Osteoblast (primary cell): ENCODE measurements around the gene TPM1. TPM values are rescaled to one million over a fixed set of nuclear protein-coding genes. Genes with fewer than 3 reads are reported as not detected.

Source experiments
- DNase-seq: peaks from one replicate; pipeline ENCODE4 v3.0.0; 2011; ENCODE audit warnings: low spot score, mixed read lengths; ENCODE audit not compliant: insufficient read length; ENCODE audit errors: missing footprints
- H2AFZ ChIP-seq: 2 replicates; pipeline ENCODE4 v1.6.0; 2011; ENCODE audit warnings: mild to moderate bottlenecking, low read length
- H3K27ac ChIP-seq: 2 replicates; pipeline ENCODE4 v1.5.1; 2011; ENCODE audit warnings: mild to moderate bottlenecking, low read depth, low read length, moderate library complexity
- H3K27me3 ChIP-seq: 2 replicates; pipeline ENCODE4 v1.6.0; 2012; ENCODE audit warnings: mild to moderate bottlenecking, control low read depth, inconsistent platforms, low read length, moderate library complexity; ENCODE audit not compliant: insufficient read depth
- H3K36me3 ChIP-seq: 2 replicates; pipeline ENCODE4 v1.5.1; 2011; ENCODE audit warnings: mild to moderate bottlenecking, low read length, control low read depth, moderate library complexity; ENCODE audit not compliant: insufficient read depth
- H3K4me1 ChIP-seq: 2 replicates; pipeline ENCODE4 v1.5.1; 2011; ENCODE audit warnings: mild to moderate bottlenecking, low read length, control low read depth, moderate library complexity; ENCODE audit not compliant: insufficient read depth
- H3K4me2 ChIP-seq: 2 replicates; pipeline ENCODE4 v1.6.0; 2011; ENCODE audit warnings: mild to moderate bottlenecking, low read length; ENCODE audit not compliant: insufficient read depth
- H3K4me3 ChIP-seq: fragments of 200-600 bp; sonication (generic); 3 replicates; pipeline ENCODE4 v1.5.1; 2012; ENCODE audit warnings: mild to moderate bottlenecking, low read length, inconsistent platforms; ENCODE audit not compliant: insufficient read depth
- H3K79me2 ChIP-seq: 2 replicates; pipeline ENCODE4 v1.6.0; 2012; ENCODE audit warnings: mild to moderate bottlenecking, low read length, control low read depth, inconsistent platforms; ENCODE audit not compliant: insufficient read depth
- H3K9me3 ChIP-seq: 2 replicates; pipeline ENCODE4 v1.5.1; 2011; ENCODE audit warnings: low read depth, low read length, control low read depth
- H4K20me1 ChIP-seq: 2 replicates; pipeline ENCODE4 v1.6.0; 2012; ENCODE audit warnings: mild to moderate bottlenecking, low read length, control low read depth; ENCODE audit not compliant: insufficient read depth
- total RNA-seq: library from RNA; depleted of rRNA; stranded (reverse); fragments of >200 nt; gene quantifications from 2 replicates; pipeline ENCODE4 v1.2.3, GENCODE V29; 2012
- TF ChIP-seq, protein P1 (sequence below): IDR thresholded peaks from 2 replicates; pipeline ENCODE4 v1.5.1; 2011; ENCODE audit warnings: mild to moderate bottlenecking, low read depth, low read length, moderate library complexity; ENCODE audit errors: extremely low read depth

TPM1 gene
- total RNA-seq, 1 donor = 1,563 TPM

DNA sequence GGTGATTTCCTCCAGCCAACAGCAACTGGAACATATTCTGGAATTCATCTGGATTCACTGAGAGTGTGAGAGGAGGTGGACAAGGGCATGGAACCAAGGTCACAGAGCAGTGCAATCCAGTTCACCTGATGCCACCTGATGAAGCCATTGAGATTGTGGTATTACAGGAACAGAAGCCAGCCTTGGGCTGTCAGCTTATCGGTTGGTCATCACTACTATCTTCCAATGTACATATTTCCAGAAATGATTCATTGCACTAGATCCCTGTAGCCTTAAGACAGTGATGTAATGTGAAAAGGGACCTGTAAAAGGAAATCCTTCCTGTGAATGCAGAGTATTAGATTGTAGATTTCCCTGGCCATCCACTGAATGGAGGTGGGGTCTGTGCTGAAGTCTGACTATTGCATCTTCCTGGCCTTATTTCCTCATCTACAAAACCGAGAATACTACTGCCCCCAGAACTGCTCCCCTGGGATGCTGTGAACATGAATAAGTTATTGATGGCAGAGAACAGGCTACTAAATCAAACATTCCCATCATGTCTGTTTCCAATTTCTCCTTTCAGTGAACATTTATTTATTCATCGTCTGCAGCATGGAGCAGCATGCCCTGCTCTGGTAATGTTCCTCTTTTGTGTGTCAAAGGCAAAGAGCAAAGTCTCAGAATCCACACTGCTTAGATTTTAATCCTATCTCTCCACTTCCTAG lies 47.4 kb upstream of the TPM1 start:
- Histone ChIP-seq H3K4me2 (peak overlapping the region; percentile 15), H3K79me2 (no peaks in the 10 kb centered on the region)
- DNase-seq = no peak

DNA sequence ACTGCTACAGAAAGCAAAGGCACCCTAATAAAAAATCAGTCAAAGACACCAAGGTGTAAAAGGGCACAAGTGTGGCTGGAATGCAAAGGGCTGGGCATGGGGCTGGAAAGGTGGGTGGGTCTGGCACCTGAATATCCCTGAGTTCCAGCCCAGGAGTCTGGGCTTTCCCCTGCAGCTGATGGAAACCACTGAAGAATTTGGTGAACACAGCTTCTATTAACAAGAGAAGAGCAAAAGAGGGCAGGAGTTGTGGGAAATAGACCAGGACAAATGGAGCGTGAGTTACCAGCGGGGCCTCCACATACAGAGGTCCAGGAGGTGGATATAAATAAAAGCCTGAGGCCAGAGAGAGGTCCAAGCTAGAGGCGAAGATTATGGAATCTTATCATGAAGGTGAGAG lies 45.1 kb upstream of the TPM1 start:
- DNase-seq = no peak
- Histone ChIP-seq H3K4me2 (no peak overlapping the region), H3K36me3 (no peaks in the 10 kb centered on the region), H3K27ac (no peak overlapping the region), H3K27me3 (no peaks in the 10 kb centered on the region), H3K4me1 (peaks cover 15% of the 10 kb centered on the region), H4K20me1 (no peaks in the 10 kb centered on the region), H3K9me3 (no peaks in the 10 kb centered on the region), H2AFZ (no peak overlapping the region), H3K4me3 (no peak overlapping the region), H3K79me2 (no peaks in the 10 kb centered on the region)
- TF ChIP-seq, protein P1, sequence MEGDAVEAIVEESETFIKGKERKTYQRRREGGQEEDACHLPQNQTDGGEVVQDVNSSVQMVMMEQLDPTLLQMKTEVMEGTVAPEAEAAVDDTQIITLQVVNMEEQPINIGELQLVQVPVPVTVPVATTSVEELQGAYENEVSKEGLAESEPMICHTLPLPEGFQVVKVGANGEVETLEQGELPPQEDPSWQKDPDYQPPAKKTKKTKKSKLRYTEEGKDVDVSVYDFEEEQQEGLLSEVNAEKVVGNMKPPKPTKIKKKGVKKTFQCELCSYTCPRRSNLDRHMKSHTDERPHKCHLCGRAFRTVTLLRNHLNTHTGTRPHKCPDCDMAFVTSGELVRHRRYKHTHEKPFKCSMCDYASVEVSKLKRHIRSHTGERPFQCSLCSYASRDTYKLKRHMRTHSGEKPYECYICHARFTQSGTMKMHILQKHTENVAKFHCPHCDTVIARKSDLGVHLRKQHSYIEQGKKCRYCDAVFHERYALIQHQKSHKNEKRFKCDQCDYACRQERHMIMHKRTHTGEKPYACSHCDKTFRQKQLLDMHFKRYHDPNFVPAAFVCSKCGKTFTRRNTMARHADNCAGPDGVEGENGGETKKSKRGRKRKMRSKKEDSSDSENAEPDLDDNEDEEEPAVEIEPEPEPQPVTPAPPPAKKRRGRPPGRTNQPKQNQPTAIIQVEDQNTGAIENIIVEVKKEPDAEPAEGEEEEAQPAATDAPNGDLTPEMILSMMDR = no peak

More for the DNA sequence above, 47.4 kb upstream of the TPM1 start:
- no peaks in the 10 kb centered on the region for H3K36me3 ChIP-seq
- H3K27ac ChIP-seq = peak overlapping the region; percentile 6
- no peak overlapping the region for H3K4me3 ChIP-seq
- no peaks in the 10 kb centered on the region for H3K27me3 ChIP-seq
- no peaks in the 10 kb centered on the region for H3K9me3 ChIP-seq
- H3K4me1 ChIP-seq = peaks cover 15% of the 10 kb centered on the region
- TF ChIP-seq, protein P1 = no peak
- H2AFZ ChIP-seq = no peak overlapping the region
- no peaks in the 10 kb centered on the region for H4K20me1 ChIP-seq

DNA sequence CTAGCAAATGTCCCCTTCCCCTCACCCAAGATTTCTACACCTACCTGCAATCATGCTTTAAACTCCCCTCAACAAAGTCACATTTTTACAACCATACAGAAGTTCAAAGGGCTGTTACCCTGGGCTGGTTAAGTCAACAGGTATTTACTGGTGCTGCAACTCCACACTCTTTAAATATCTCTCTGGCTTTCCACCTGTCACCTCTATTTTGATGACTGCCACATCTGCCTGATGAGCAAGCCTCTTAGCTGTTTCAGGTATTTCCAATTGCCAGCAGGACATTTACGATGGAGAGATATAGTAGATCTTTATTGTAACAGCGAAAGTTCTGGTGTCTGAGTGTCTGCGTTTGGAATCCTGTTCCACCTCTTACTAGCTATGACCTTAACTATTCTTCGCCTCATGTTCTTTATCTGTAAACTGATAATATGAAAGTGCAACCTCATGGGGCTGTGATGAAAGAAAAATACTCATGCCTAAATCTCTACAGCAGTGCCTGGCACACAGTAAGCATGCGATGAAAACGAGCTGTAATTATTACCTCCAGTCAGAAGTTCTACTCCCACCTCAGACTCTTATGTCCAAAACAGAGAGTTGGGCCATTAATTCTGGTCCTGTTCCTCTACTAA lies 44.2 kb upstream of the TPM1 start:
- TF ChIP-seq, protein P1 = no peak
- H3K79me2 ChIP-seq = no peaks in the 10 kb centered on the region
- no peak overlapping the region for H3K4me2 ChIP-seq
- peak overlapping the region; percentile 18 for H2AFZ ChIP-seq
- no peak overlapping the region for H3K27ac ChIP-seq
- no peaks in the 10 kb centered on the region for H3K9me3 ChIP-seq
- H3K4me3 ChIP-seq = no peak overlapping the region
- DNase-seq = no peak
- no peaks in the 10 kb centered on the region for H3K36me3 ChIP-seq
- peaks cover 15% of the 10 kb centered on the region for H3K4me1 ChIP-seq
- no peaks in the 10 kb centered on the region for H4K20me1 ChIP-seq
- no peaks in the 10 kb centered on the region for H3K27me3 ChIP-seq

DNA sequence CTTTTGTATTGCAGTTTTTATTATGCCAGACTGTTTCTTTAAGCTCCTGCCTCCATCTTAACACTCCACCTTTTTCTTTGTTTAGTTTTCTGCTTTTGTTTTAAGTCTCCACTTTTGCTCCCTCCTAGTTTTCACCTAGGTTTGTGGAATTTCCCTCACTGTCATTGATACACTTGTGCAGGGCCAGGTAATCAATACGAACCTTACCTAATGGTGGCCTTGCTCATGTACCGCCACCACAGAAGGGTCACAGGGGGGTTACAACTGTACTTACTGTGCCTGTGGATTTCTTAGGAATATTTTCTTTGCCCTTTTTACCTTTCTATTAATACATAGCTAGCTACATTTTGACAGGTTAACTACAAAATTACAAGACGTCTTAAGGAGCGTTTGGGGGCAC lies 43.4 kb upstream of the TPM1 start:
- no peak overlapping the region for H3K27ac ChIP-seq
- no peaks in the 10 kb centered on the region for H3K9me3 ChIP-seq
- H3K4me3 ChIP-seq = no peak overlapping the region
- no peak for DNase-seq
- H4K20me1 ChIP-seq = no peaks in the 10 kb centered on the region
- TF ChIP-seq, protein P1 = no peak
- no peaks in the 10 kb centered on the region for H3K79me2 ChIP-seq
- no peaks in the 10 kb centered on the region for H3K27me3 ChIP-seq
- H3K4me1 ChIP-seq = peaks cover 14% of the 10 kb centered on the region
- H3K36me3 ChIP-seq = no peaks in the 10 kb centered on the region
- no peak overlapping the region for H3K4me2 ChIP-seq
- H2AFZ ChIP-seq = peak overlapping the region; percentile 18
